HepG2 (cell line): ENCODE measurements around the gene CYYR1. TPM values are rescaled to one million over a fixed set of nuclear protein-coding genes. Genes with fewer than 3 reads are reported as not detected.

Source experiments
- ATAC-seq: fragments of 200-7000 bp; cut with Tn5 transposase; 3 replicates; pipeline ENCODE4 v1.9.1; 2020; ENCODE audit warnings: mild to moderate bottlenecking, moderate library complexity
- BruUV-seq: library from RNA; stranded (reverse); fragments of 400-500 nt; replicated peaks from 2 replicates; lab custom pipeline; 2021; lab: Mats Ljungman, UMichigan
- CTCF ChIA-PET: fragments of 300-600 bp; formaldehyde crosslinking; extraction: SDS; loops from one replicate; lab custom pipeline; 2021; ENCODE audit warnings: low total read pairs, inconsistent platforms, low intra/inter-chr PET ratio; lab: Yijun Ruan, JAX
- POLR2A ChIA-PET: fragments of 350-600 bp; sonication (Branson Sonifier 250); formaldehyde crosslinking; loops from one replicate; lab custom pipeline; 2020; ENCODE audit warnings: antibody characterized with exemption, inconsistent platforms; lab: Yijun Ruan, JAX
- DNase-seq: peaks from one replicate; pipeline ENCODE4 v3.0.0-alpha.2; 2015; ENCODE audit warnings: low spot score
- FAIRE-seq: peaks from 3 replicates; lab custom pipeline; 2011; peaks lifted over from hg19 to GRCh38; lab: Jason Lieb, UNC
- H2AFZ ChIP-seq: one replicate; pipeline ENCODE4 v1.6.1; 2011; ENCODE audit warnings: low read length, inconsistent platforms
- H3K27ac ChIP-seq: fragments of 300-600 bp; 3 replicates; pipeline ENCODE4 v1.8.0; 2011; ENCODE audit warnings: mixed run types, mild to moderate bottlenecking, mixed read lengths, low read length, inconsistent platforms; ENCODE audit not compliant: insufficient read depth; ENCODE audit errors: extremely low read length
- H3K27me3 ChIP-seq, 2 experiments: fragments of 200-600 bp in 1 of 2; 2 replicates in 1 of 2; 3 replicates in 1 of 2; pipeline versions ENCODE4 v1.6.0 to v1.8.0; 2011; ENCODE audit warnings: low read length in 2 of 2, mild to moderate bottlenecking in 2 of 2, moderate library complexity in 2 of 2, inconsistent platforms in 1 of 2; ENCODE audit not compliant: insufficient read depth in 2 of 2, control insufficient read depth in 1 of 2
- H3K36me3 ChIP-seq, 2 experiments: fragments of 200-600 bp in 1 of 2; replicated peaks in 1 of 2; 2 replicates in 1 of 2; 3 replicates in 1 of 2; pipeline versions ENCODE4 v1.5.1 to v1.8.0; 2011; ENCODE audit warnings: low read length in 2 of 2, inconsistent platforms in 1 of 2; ENCODE audit not compliant: insufficient read depth in 2 of 2, control insufficient read depth in 1 of 2
- H3K4me1 ChIP-seq: 2 replicates; pipeline ENCODE4 v1.5.1; 2012; ENCODE audit warnings: low read length, inconsistent platforms; ENCODE audit not compliant: insufficient read depth
- H3K4me2 ChIP-seq: 2 replicates; pipeline ENCODE4 v1.6.0; 2011; ENCODE audit warnings: low read depth, low read length, inconsistent platforms
- H3K4me3 ChIP-seq, 3 experiments: fragments of 200-600 bp in 1 of 3; sonication (generic), shearing (Covaris generic) in 1 of 3; replicated peaks in 1 of 3; 2 replicates each; pipeline ENCODE4 v1.5.1; 2011 to 2016; ENCODE audit warnings: low read length in 3 of 3, inconsistent platforms in 2 of 3, low read depth in 2 of 3, mild to moderate bottlenecking in 2 of 3, control low read depth in 1 of 3, mixed read lengths in 1 of 3; ENCODE audit not compliant: insufficient read depth in 1 of 3
- H3K79me2 ChIP-seq: one replicate; pipeline ENCODE4 v1.6.1; 2011; ENCODE audit warnings: low read length, inconsistent platforms; ENCODE audit not compliant: insufficient read depth
- H3K9ac ChIP-seq: 2 replicates; pipeline ENCODE4 v1.6.0; 2011; ENCODE audit warnings: mild to moderate bottlenecking, low read depth, low read length, inconsistent platforms; ENCODE audit not compliant: insufficient read depth
- H3K9me3 ChIP-seq: 2 replicates; pipeline ENCODE4 v1.5.1; 2012; ENCODE audit warnings: mild to moderate bottlenecking, low read length
- H4K20me1 ChIP-seq: 2 replicates; pipeline ENCODE4 v1.6.0; 2011; ENCODE audit warnings: inconsistent platforms, mild to moderate bottlenecking, low read length, moderate library complexity; ENCODE audit not compliant: insufficient read depth
- EP300 ChIP-seq, 3 experiments: sonication (generic) in 1 of 3; formaldehyde crosslinking in 1 of 3; IDR thresholded peaks; 2 replicates each; pipeline versions ENCODE4 v1.5.1 to v1.6.1; 2011 to 2020; ENCODE audit warnings: low read depth in 2 of 3, low read length in 2 of 3, borderline replicate concordance in 1 of 3, improper control_type of control experiment in 1 of 3, mild to moderate bottlenecking in 1 of 3, missing genetic modification reagents in 1 of 3, moderate library complexity in 1 of 3
- KDM6A ChIP-seq: IDR thresholded peaks from 2 replicates; pipeline ENCODE4 v1.6.1; 2016; ENCODE audit warnings: low read depth
- POLR2AphosphoS2 ChIP-seq: IDR thresholded peaks from 2 replicates; pipeline ENCODE4 v1.6.1; 2011; ENCODE audit warnings: low read depth, low read length, improper control_type of control experiment
- SIN3A ChIP-seq: IDR thresholded peaks from 2 replicates; pipeline ENCODE4 v1.6.1; 2011; ENCODE audit warnings: low read depth, mild to moderate bottlenecking, control low read depth, low read length, borderline replicate concordance
- ZBTB38 ChIP-seq: sonication (generic); formaldehyde crosslinking; IDR thresholded peaks from 2 replicates; pipeline ENCODE4 v1.5.1; 2020; ENCODE audit warnings: mild to moderate bottlenecking, missing genetic modification reagents
- ZNF124 ChIP-seq: sonication (generic); formaldehyde crosslinking; IDR thresholded peaks from 2 replicates; pipeline ENCODE4 v1.4.0; 2020; ENCODE audit warnings: missing genetic modification reagents
- ZNF703 ChIP-seq: sonication (generic); formaldehyde crosslinking; IDR thresholded peaks from 2 replicates; pipeline ENCODE4 v1.5.1; 2020; ENCODE audit warnings: missing genetic modification reagents, mild to moderate bottlenecking, moderate library complexity, borderline replicate concordance
- WGBS: methylation state at CpG from one replicate; pipeline ENCODE4 v1.1.6; 2017; ENCODE audit warnings: low lambda C conversion rate; 5-methylcytosine and 5-hydroxymethylcytosine counted together
- in situ Hi-C: cut with HindIII; loops from 2 replicates; pipeline ENCODE4 v1.10.0; 2017; ENCODE audit warnings: low pct_unique_long_range_greater_than_20kb; ENCODE audit not compliant: extremely low pct_ligation_motif_present
- intact Hi-C: fragments of 100-400 bp; cut with micrococcal nuclease; formaldehyde crosslinking; loops from one replicate; pipeline ENCODE4 v1.10.0; 2022; ENCODE audit not compliant: unreplicated experiment
- polyA plus RNA-seq, 8 experiments: library from polyadenylated mRNA; depleted of rRNA in 3 of 8; stranded (reverse) in 7 of 8; unstranded in 1 of 8; fragments of >200 nt; fragmentation: Illumina TruSeq in 4 of 8; extraction: Trizol in 4 of 8; gene quantifications; 2 replicates each; pipeline versions ENCODE4 v1.2.1 to v1.2.3, GENCODE V29; 2011 to 2016; ENCODE audit warnings: low read depth in 4 of 8, missing spikeins in 1 of 8, mixed read lengths in 1 of 8; ENCODE audit not compliant: insufficient read depth in 1 of 8
- total RNA-seq, 5 experiments: library from RNA; depleted of rRNA; stranded (reverse); fragments of >200 nt; fragmentation: Illumina TruSeq; extraction: Trizol; gene quantifications; 2 replicates each; pipeline ENCODE4 v1.2.3, GENCODE V29; 2016; ENCODE audit warnings: low read depth in 1 of 5
- TF ChIP-seq, protein P1 (sequence below): IDR thresholded peaks from 2 replicates; pipeline ENCODE4 v1.6.1; 2018; ENCODE audit warnings: missing genetic modification reagents, mild to moderate bottlenecking, missing compliant biosample characterization
- TF ChIP-seq, protein P2 (sequence below): sonication (generic); formaldehyde crosslinking; conservative IDR thresholded peaks from 2 replicates; pipeline ENCODE4 v1.4.0; 2020; ENCODE audit warnings: mild to moderate bottlenecking, missing genetic modification reagents, moderate library complexity

The CYYR1 gene
- total and polyA plus RNA-seq, 2 of the 13 experiments (the other 11 are each of a cell fraction or from before 2014, with no cell fraction given): not detected

DNA sequence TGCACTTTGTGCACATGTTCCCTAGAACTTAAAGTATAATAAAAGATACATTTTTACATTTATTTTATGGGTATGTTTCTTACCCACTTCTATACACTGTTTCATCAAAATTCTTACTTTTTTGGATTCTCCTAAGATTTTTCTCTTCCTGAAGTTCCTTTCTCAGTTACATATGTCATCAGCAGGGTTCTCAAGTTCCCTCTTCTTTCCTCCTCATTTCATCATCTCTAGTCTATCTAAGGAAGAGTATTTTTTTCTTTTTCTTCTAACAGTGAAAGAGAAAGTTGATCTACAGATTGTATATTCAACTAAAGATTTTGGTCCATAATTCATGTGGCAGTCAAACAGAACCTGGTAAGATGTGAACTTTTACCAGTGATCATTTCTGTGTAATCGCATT lies 41.2 kb upstream of the CYYR1 start:
- H2AFZ ChIP-seq: no peak overlapping the region
- in situ Hi-C loops: no loop called here
- no peaks in the 10 kb centered on the region for H3K4me1 ChIP-seq
- H3K27ac ChIP-seq: no peak overlapping the region
- CTCF ChIA-PET: no interaction called here
- no peaks in the 10 kb centered on the region for H3K79me2 ChIP-seq
- no peaks in the 10 kb centered on the region for H3K27me3 ChIP-seq
- intact Hi-C loops: no loop called here
- BruUV-seq: no TSS peak
- H3K4me3 ChIP-seq: no peak overlapping the region
- TF ChIP-seq SIN3A: no peak
- no peak for TF ChIP-seq KDM6A (CRISPR knock-in tag)
- TF ChIP-seq ZNF703 (CRISPR knock-in tag): no peak
- no peak for TF ChIP-seq ZNF124 (CRISPR knock-in tag)
- TF ChIP-seq, protein P1, sequence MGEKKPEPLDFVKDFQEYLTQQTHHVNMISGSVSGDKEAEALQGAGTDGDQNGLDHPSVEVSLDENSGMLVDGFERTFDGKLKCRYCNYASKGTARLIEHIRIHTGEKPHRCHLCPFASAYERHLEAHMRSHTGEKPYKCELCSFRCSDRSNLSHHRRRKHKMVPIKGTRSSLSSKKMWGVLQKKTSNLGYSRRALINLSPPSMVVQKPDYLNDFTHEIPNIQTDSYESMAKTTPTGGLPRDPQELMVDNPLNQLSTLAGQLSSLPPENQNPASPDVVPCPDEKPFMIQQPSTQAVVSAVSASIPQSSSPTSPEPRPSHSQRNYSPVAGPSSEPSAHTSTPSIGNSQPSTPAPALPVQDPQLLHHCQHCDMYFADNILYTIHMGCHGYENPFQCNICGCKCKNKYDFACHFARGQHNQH (CRISPR knock-in tag): no peak
- no peak for TF ChIP-seq POLR2AphosphoS2
- TF ChIP-seq, all 625 proteins: peak for 0
- H3K9me3 ChIP-seq: peaks cover 77% of the 10 kb centered on the region
- 57% methylated on average over 1 of the region's 1 CpG for WGBS
- POLR2A ChIA-PET: no interaction called here
- H3K36me3 ChIP-seq: no peaks in the 10 kb centered on the region
- FAIRE-seq (no peak), ATAC-seq (no peak), DNase-seq (no peak)
- no peak overlapping the region for H3K9ac ChIP-seq
- no peak overlapping the region for H3K4me2 ChIP-seq
- no peaks in the 10 kb centered on the region for H4K20me1 ChIP-seq

DNA sequence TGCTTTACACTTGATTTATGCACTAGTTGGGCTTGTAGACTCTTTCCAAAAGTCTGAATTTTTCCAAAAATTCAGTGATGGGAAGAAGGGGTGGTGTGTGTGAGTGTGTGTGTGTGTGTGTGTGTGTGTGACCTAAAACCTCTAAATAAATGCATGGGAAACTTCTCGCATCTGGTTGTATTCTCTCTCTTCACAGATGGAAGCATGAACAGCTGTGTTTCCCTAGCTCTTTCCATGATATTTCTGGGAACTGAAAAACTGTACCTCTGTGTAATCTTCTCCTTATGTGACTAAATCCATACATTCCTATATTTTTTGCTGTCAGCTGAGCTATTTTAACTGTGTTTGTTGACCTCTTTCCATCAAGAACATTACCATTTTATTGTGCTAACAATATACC lies 26.2 kb upstream of the CYYR1 start:
- Histone ChIP-seq H2AFZ (no peak overlapping the region), H3K36me3 (no peaks in the 10 kb centered on the region), H3K4me1 (no peaks in the 10 kb centered on the region), H4K20me1 (no peaks in the 10 kb centered on the region), H3K27me3 (no peaks in the 10 kb centered on the region), H3K4me2 (no peak overlapping the region), H3K27ac (no peak overlapping the region), H3K9me3 (peaks cover 78% of the 10 kb centered on the region), H3K79me2 (no peaks in the 10 kb centered on the region), H3K9ac (no peak overlapping the region), H3K4me3 (no peak overlapping the region)
- TF ChIP-seq, protein P2, sequence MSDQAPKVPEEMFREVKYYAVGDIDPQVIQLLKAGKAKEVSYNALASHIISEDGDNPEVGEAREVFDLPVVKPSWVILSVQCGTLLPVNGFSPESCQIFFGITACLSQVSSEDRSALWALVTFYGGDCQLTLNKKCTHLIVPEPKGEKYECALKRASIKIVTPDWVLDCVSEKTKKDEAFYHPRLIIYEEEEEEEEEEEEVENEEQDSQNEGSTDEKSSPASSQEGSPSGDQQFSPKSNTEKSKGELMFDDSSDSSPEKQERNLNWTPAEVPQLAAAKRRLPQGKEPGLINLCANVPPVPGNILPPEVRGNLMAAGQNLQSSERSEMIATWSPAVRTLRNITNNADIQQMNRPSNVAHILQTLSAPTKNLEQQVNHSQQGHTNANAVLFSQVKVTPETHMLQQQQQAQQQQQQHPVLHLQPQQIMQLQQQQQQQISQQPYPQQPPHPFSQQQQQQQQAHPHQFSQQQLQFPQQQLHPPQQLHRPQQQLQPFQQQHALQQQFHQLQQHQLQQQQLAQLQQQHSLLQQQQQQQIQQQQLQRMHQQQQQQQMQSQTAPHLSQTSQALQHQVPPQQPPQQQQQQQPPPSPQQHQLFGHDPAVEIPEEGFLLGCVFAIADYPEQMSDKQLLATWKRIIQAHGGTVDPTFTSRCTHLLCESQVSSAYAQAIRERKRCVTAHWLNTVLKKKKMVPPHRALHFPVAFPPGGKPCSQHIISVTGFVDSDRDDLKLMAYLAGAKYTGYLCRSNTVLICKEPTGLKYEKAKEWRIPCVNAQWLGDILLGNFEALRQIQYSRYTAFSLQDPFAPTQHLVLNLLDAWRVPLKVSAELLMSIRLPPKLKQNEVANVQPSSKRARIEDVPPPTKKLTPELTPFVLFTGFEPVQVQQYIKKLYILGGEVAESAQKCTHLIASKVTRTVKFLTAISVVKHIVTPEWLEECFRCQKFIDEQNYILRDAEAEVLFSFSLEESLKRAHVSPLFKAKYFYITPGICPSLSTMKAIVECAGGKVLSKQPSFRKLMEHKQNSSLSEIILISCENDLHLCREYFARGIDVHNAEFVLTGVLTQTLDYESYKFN (CRISPR knock-in tag): no peak
- TF ChIP-seq ZBTB38: no peak
- no peak for TF ChIP-seq EP300 (IDR thresholded peaks at IDR 0.05; ENCODE audit: low read depth in 2 of 2, low read length in 2 of 2)
- TF ChIP-seq EP300 (CRISPR knock-in tag; IDR thresholded peaks at IDR 0.05; ENCODE audit: borderline replicate concordance): no peak
- FAIRE-seq (no peak), ATAC-seq (no peak), DNase-seq (no peak)
- 87% methylated on average over 1 of the region's 1 CpG for WGBS
- CTCF ChIA-PET: no interaction called here
- POLR2A ChIA-PET: no interaction called here
- intact Hi-C loops (no loop called here), in situ Hi-C loops (no loop called here)
- no TSS peak for BruUV-seq
